ENCODE results near the gene NARF.
"Not testable (repeated sequence)": the region's sequence is repeated elsewhere in the genome, so short reads cannot be mapped to it uniquely, and the experiment has no call there.

NARF gene

DNA sequence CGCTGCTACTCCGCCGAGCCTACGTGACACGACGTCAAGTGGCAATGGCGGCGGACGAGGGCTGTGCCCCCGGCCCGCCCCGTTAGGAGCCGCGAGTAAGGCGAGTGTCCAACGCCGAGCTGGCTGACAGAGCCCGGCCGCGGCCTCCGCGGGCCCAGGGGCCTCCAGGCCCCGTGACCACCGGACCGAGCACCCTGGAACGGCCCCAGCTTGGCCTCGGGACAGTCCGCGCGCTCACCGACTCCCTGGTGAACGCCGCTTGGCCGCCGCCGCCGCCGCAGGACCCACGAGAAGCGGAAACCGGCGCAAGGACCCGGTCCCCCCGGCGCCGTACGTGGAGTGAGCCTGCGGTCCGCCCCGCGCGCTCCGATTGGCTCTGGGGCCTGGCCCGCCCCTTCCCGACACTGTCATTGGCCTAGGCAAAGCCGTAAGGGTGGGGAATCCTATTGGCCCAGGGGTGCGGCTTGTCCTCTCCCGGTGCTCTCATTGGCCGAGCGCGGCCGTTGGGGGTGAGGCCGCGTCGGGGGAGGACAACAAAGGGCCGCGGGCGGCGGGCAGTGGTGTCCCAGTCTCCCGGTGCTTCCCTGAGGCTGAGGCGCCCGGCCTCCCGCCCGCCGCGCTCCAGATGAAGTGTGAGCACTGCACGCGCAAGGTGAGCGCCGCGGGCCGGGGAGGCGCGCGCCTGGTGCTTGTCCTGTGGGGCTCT, at the start of gene NARF:
TSS of gene NARF (plus strand) at position 563 of the 706 bp plus-strand sequence. CDS start at position 626, 63 bp downstream.
- DNase-seq: peak; percentile 97

DNA sequence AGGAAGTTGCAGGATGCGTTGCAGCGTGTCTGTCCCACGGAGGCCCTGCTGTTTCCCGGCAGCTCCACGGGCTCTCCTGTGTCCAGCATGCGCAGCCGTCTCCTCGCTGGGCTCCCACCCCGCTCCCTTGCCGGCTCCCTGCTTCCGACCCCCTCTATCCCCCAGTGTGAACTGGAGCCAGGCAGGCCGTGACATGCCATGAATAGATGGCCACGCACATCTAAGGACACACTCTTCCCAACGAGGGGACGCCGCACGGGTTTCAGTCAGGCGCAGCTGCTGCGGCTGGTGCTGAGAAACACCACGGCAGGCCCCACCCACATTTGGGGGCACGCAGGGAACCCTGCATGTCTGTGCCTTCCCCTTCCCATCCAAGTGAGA, 49.6 kb upstream of the NARF start:
- no peak for DNase-seq

DNA sequence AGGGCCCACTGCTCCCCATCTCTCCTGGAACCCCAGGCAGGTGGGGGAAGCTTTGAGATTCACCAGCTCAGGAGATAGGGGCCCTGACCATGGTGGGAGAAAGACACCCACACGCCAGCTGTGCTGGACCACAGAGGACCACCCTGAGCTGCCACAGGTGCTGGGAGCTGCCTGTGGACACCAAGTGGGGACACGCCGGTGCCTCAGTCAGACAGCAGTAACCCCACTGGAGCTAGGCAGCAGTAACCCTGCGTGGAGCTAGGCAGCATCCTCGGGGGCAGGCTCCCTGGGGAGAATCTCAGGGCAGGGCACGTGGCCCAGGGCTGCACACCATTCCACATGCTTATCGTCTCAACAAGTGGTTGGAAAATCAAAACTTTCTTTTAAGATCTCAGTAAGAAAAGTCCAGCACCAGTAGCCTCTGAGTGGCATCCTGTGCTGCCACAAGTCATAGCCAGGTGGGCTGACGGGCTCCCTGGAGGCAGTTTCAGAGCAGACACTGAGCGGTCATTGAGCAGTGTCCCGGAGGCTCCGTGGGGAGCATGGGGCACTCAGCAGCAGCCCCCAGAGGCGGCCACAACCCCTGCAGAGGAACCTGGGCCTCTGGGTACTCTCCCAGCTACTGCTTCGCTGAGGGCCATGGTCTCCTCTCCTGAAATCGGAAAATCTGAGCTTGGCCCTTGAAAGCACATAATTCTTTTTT, 48.4 kb upstream of the NARF start:
- no peak for DNase-seq

DNA sequence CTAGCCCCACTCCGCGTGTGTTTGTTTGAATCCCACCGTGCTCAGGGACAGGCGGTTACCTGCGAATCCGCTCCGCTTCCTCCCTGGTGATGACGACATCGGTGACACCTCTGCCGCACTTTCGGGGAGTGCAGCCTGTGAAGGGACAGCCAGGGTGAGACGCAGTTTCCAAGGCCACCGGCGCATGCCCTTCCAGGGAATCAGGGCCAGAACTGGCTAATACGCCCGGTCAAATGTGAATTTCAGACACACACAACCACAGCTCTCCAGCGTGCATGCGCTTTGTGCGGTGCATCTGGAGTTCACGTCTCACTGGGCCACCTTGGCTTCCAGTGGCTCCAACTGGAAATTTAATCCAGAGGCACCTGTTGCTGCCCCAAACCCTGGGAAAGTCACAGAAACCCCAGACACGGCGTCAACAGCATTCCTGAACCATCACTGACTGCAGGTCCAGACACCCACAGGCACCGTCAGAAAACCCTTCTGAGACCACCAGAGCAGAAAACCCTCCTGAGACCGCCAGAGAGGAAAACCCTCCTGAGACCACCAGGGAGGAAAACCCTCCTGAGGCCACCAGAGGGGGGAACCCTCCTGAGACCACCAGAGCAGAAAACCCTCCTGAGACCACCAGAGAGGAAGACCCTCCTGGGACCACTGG, 47.0 kb upstream of the NARF start:
- DNase-seq: no peak

DNA sequence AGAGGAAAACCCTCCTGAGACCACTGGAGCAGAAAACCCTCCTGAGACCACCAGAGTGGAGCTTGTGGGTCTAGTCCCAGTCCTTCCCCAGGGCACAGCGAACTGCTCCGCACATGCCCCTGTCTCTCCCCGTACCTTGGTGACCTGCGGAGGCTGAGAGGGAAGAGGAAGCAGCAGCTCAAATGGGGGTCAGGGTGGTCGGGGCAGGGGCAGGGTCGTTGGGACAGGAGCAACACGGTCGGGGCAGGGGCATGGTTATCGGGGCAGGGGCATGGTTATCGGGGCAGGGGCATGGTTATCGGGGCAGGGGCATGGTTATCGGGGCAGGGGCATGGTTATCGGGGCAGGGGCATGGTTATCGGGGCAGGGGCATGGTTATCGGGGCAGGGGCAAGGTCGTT, 46.5 kb upstream of the NARF start:
- not testable (repeated sequence) for DNase-seq

DNA sequence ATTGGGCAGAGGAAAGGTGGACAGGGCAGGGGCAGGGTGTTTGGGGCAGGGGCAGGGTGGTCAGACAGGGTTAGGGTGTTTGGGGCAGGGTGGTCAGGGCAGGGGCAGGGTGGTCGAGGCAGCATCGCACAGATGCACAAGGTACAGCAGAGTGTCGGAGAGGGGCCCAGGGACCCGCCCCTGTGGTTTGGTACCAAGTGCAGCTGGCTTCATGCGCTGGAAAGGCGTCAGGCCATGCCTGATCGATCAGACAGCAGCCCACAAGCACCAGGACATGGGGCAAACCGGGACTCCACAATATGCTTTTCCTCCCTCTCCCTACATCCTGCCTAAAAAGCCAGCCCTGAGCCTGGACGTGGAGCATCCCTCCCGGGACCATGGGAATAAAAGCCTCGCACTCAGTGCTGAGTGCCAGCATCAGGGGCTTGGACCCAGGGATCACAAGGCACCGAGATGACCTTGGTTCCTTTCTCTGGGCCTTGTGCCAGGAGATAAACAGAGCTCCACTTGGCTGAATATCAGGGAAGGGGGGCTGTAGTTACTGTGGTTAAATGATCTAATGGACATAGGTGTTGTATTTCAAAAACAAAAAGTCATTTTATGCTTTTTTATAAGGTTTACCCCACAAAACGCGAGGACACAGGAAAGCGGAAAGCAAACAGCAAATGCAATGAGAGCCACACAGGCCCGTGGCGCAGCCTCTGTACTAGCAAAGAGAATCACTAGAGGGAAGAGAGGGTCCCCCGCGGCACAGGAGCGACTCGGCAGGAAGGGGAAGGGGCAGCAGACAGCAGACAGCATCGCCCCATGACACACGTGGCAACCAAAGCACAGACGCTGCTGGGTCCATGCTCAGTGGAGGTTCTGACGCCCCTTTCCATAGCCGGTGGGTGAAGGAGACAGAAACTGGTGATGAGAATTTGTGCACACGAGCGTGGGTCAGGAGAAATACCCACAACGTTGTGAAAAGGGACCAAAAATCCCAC, 45.7 kb upstream of the NARF start:
- peak; percentile 44 for DNase-seq

DNA sequence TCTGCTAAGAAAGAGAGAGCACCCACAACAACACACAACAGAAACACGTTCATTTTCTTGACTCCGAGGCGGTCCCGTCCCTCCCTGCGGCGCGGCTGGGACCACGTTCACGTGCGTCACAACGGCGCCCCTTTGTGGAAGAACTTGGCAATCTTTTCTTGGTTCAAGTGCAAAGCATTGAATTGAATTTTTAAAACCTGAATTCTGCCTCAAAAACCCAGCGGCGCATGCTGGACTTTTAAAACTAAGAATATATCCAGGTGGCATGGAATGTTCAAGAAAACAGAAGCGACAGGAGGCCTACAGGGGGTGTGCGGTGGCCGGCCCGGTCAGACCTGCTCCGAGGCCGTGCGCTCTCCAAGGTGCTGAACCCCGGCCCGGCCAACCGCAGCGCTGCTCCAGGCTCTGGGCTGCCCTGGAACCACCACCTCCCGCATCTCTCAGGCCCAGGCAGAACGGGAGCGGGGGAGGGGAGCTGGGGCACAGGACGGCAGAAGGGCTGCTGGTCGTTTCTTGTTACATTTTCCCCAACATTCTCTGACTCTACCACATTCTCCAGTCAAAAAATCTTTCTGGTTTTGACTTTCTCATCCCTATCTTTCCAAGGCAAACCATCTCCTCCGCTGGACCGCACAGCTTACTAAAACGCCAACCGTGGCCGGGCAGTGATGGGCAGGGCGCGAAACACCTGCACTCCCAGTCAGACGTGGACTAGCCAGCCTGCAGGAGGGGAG, 43.8 kb upstream of the NARF start:
- no peak for DNase-seq

DNA sequence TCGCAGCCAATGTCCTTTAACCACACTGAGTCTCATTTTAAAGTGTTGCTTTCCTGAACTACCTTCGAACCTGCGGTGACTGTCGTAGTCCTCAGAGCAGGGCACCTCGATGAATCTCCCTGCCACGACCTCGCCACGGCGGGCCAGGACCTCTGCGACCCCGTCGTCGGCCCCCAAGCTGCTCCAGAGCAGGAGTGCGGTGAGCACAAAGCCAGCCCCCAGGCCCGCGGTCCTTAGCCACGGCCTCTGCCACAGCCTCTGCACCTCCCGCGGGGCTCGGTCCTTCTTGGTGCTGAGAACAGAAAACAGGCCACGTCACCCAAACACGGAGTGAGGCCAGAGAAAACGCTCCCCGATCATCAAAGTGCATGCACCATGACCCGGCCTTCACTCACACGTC, 43.2 kb upstream of the NARF start:
- DNase-seq: no peak

DNA sequence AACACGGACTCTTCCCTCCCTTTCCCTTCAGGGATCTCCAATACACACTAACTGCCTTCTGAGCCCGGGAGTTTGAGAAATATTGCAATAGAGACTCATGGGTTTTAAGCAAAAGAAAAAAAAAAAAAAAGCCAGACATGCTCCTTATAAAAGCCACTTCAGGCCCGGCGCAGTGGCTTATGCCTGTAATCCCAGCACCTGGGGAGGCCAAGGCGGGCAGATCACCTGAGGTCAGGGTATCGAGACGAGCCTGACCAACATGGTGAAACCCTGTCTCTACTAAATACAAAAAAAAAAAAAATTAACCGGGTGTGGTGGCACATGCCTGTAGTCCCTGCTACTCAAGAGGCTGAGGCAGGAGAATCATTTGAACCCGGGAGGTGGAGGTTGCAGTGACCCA, 42.8 kb upstream of the NARF start:
- no peak for DNase-seq

DNA sequence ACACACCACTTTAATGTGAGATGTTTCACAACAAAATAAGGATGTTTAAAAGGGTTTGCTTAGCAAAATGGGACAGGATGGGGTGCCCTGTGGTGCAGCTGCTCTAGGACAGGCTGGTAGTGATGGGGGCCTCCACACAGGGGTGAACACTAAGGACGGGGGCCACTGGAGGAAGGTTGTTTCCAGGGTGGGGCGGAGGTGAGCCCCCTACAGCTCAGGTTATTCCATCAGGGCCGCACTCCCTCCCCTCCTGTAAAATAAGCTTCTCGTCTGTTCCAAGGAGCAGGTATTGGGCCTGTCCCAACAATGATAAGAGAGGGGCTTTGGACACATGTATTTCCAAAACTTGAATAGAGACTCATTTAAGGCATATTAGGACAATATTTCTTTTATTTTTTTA, 42.3 kb upstream of the NARF start:
- no peak for DNase-seq

DNA sequence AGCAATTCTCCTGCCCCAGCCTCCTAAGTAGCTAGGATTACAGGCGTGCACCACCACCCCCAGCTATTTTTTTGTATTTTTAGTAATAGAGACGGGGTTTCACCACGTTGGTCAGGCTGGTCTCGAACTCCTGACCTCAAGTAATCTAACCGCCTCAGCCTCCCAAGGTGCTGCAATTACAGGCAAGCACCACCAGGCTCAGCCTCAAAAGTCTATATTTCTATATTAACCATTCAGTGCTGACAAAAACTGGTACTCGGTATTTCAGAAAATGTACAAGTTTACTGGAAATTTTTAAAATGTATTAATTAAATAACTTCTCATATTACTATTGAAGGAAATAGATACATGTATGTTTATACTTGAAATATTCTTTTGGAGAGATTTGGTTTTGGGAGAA, 41.8 kb upstream of the NARF start:
- DNase-seq: no peak

DNA sequence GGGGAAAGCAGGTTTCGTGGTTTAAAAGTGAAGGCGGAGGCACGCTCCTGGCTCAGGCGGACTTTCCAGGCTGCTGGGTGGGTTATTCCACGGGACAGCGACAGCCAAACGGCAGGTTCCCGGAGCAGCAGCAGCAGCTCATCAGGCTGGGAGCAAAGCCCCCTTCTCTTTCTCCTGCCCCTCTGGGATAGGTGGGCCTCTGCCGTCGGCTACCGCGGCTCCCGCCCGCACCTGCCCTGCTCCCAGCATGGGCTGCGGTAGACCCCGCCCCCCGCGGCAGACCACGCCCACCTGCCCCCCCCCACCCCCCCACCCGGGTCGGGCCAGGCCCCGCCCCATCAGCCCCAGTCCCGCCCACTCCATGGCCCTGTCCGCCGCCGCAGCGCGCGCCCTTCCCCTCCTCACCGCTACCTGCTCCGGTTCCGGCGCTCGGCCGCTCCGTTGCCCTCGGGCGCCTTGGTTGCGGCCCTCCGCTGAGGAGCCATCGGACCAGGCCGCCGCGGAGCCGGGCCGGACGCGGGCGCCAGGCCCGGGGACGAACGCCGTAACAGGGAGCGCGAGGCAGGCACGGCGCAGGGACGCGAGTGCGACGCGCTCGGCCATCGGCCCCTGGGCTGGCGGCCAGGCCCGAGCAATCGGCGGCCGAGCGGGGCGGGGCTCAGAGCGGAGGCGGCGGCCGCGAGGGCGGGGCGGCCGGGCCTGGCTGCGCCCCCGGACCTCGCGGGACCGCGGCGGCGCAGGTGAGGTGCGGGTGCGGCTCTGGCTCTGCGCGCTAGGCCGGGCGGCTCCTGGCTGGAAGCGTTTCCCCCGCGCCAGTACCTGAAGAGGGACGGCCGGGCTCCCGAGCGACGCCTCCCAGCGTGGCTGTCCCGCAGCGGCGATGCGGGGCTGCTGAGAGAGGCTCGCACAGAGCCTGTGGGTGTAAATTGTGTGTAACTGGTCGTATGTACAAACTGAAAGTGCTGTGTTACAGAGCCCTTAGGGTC, 40.2 kb upstream of the NARF start, which contains the start of the genes HEXD and OGFOD3:
TSS of gene HEXD (plus strand) at position 347 of the 986 bp plus-strand sequence. CDS start 1,453 bp downstream, outside the sequence.
TSS of gene OGFOD3 (minus strand) at position 586 of the 986 bp plus-strand sequence. CDS start at position 485, 101 bp downstream.
- peak; percentile 73 for DNase-seq

DNA sequence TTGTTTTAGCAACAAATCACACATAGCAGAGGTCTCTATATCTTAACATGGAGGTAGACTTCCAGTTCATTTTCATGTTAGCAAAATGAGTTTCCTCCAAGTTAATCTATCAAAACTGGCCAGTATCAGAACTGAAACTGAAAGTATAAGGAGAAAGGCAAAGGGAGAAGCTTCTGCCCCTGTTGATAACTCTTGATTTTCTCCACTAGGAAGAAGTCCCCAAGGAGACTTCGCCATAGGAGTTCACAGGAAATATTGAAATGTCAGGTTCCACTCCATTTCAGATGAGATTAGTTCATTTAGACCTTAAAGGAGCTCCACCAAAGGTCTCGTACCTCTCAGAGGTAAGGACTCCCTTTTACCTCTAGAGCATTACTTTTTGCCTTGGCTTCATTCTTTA, 39.0 kb upstream of the NARF start:
- no peak for DNase-seq

DNA sequence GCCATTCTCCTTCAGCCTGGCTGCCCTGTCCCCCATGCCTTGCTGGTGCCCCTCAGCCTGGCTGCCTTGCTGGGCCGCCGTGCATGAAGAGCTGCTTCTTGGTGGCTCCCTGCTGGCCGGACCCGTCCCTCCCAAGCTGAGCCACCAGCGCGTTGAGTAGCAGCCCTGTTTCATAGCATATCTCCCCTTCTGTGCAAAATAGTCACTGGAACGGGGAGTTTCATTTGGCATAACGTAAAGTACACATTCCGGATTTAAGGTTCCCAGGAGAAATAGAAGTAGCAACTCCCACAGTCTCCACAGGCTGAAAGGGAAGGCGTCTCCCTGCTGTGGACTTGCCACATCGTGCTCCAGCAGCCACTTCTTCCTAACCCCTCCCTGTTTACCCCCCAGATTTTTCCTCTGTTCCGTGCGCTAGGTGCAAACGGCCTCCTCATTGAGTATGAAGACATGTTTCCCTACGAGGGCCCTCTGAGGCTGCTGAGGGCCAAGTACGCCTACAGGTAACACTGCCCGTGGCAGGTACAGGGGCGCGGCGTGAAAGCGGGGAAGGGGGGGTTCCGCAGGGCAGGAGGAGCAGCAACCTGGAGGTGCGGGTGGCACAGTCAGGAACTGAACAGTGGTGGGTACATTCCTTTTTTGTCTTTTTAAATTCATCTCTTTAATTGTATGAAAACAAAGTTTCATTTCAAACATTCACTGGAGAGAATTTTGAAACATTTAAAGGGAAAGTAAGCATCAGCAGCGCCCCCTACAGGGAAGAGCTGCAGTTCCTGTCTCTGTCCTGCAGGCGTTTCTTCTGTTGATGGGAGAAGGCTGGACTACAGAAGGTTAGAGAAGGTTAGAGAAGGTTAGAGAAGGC, 34.3 kb upstream of the NARF start:
- DNase-seq: no peak

DNA sequence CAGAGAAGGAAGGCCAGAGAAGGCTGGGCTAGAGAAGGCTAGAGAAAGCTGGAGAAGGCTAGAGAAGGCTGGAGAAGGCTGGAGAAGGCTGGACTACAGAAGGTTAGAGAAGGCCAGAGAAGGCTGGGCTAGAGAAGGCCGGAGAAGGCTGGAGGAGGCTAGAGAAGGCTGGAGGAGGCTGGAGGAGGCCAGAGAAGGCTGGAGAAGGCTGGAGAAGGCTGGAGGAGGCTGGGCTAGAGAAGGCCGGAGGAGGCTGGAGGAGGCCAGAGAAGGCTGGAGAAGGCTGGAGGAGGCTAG, 33.7 kb upstream of the NARF start:
- no peak for DNase-seq

DNA sequence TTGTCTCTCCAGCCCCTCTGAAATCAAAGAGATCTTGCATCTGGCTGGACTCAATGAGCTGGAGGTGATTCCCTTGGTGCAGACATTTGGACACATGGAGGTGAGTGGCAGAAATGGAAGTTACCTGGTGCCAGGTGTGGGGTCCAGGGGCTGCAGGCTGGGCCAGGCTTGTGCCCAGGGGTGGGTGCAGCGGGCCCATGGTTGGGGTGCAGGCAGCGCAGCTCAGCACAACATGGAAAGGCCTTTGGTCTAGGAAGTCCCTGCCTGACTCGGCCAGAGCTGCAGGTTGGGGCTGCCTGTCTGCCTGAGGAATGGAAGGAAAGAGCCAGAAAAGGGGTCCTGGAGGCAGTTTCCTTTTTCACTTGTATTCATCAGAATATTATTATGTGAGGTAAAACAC, 30.0 kb upstream of the NARF start:
- DNase-seq: no peak

DNA sequence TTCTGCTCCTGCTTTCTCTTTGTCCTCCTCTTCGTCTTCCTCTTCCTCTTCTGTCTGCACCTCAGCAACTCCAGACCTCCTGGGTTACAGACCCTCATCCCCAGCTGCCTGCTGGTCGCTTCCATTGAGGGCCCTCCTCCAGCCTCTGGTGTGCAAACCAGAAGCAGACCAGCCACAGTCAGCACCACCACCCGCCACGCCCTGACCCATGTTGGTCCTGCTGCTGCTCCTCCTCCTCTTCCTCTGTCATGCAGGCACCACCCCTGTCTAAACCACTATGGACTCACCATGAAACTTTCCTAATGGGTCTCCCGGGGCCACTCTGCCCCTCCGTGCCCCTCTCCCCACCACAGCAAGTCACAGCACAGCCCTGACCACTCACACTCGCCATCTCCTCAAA, 28.7 kb upstream of the NARF start:
- no peak for DNase-seq

DNA sequence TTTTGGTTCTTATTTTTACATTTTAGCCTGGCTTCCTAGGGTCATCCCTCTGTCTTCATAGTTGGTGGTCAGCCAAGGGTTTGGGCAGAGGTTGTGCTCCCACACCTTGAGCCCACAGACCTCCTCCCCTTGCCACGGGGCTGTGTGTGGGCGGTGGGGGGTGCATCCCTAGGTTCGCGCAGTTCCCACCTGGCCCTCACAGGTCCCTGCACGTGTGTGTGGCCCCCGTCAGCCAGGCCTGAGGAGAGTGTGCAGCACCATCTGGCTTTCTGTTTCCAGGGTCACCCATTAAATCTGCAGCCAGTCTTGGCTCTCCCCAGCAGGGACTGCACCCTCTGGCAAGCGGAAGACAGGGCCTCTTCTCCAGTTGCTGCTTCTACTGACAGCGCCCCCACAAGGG, 26.5 kb upstream of the NARF start:
- DNase-seq: no peak

DNA sequence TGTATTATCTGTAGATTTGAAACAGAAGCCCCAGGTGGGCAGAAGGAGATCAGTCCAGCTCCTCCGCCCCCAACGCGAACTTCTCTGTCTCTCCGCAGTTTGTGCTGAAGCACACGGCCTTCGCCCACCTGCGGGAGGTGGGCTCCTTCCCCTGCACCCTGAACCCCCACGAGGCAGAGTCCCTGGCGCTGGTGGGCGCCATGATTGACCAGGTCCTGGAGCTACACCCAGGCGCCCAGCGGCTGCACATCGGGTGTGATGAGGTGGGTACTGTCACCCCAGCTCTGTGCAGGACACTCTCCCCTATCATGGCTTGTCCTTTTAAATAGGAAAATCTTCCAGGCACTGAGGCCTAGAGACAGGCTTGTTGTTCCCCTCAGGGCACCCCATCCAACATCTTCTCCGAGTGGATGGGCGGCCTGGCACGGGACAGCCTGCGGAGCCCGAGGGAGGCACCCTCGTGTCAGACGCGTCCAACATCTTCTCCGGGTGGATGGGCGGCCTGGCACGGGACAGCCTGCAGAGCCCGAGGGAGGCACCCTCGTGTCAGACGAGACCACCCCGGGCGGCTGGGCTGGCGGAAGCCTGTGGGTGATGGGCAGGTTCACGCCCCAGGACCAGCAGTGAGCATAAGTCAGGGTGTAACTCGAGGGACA, 24.9 kb upstream of the NARF start:
- no peak for DNase-seq

All from NCI-H1105 treated with DMSO at 0.1 percent for 48 hours (cell line).